ENCODE measurements around the gene POLD4.
A peak's percentile ranks its signal among the peaks of the same experiment; 100 is the strongest.
"Not testable (repeated sequence)": the region's sequence is repeated elsewhere in the genome, so short reads cannot be mapped to it uniquely, and the experiment has no call there.

Gene POLD4

GRCh38 chr11:67353317-67354074 is at the start of gene POLD4:
TSS of gene POLD4 (minus strand) at chr11:67353546. CDS start at chr11:67353399, 147 bp downstream.
- DNase-seq (ENCODE audit: low spot score), result peak; percentile 95

DNA sequence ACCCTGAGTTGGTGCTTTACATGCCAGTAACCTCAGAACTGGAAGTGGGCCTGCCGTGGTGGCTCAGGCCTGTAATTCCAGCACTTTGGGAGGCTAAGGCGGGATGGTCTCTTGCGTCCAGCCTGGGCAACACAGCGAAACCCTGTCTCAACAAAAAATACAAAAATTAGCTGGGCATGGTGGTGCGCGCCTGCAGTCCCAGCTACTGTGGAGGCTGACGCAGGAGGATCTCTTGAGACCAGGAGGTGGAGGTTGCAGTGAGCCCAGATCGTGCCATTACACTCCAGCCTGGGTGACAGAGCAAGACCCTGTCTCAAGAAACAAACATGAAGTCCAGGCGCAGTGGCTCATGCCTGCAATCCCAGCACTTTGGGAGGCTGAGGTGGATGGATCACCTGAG is 49.7 kb upstream of the POLD4 start:
- DNase-seq (ENCODE audit: low spot score), result not testable (repeated sequence)

DNA sequence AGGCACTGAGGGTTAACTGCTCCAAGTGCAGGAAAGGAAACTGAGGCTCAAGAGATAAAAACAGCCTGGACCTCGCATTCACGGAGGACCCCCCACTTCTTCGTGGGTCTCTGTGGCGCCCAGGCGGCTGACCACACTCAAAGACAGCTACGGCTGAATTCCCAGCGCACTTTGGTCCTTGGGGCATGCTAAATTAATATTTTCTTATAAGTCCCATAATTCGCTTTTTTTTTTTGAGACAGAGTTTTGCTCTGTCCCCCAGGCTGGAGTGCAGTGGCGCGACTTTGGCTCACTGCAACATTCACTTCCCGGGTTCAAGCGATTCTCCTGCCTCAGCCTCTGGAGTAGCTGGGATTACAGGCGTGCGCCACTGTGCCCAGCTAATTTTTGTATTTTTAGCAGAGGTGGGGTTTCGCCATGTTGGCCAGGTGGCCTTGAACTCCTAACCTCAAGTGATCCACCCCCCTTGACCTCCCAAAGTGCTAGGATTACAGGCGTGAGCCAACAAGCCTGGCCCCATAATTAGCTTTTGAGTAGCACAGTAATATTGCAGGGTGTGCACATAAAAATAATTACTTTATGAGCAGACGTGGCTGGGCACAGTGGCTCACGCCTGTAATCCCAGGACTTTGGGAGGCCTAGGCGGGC is 49.0 kb upstream of the POLD4 start:
- DNase-seq (ENCODE audit: low spot score), result not testable (repeated sequence)

- peak; percentile 99 for DNase-seq (ENCODE audit: low spot score)
These were observed 48.3 kb upstream of the POLD4 start, which contains the start of gene PPP1CA for GRCh38 chr11:67401495-67402191. TSS of gene PPP1CA (minus strand) at chr11:67401858. CDS start at chr11:67401782, 76 bp downstream.

GRCh38 chr11:67400942-67401494 is 47.7 kb upstream of the POLD4 start:
- DNase-seq (ENCODE audit: low spot score), result no peak

DNA sequence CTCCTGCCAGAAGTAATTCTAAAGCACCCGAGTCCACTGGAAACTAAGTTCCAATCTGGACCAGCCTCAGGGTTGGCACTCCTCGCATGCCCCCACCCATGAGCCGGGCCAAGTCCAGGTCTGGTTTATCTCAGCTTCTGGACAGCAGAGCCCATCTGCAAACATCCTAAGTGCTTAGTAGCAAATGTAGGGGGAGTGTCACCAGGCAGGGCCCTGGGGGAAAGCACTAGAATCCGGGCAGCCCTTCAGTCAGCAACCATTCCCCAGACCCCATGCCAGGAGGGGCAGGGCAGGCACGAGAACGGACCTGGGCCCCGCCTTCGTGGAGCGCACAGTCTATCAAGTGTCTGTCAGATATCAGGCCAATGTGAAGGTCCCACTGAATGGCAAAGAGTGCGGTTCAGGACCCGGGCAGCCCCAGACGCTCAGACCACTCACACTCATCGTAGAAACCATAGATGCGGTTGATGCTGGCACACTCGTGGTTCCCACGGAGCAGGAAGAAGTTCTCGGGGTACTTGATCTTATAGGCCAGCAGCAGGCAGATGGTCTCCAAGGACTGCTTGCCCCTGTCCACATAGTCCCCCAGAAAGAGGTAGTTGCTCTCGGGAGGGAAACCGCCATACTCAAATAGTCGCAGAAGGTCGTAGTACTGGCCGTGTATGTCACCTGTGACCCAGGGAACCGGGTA is 47.0 kb upstream of the POLD4 start:
- no peak for DNase-seq (ENCODE audit: low spot score)

GRCh38 chr11:67398661-67399563 is 45.6 kb upstream of the POLD4 start:
- no peak for DNase-seq (ENCODE audit: low spot score)

- no peak for DNase-seq (ENCODE audit: low spot score)
These were observed 44.8 kb upstream of the POLD4 start for GRCh38 chr11:67397986-67398660.

GRCh38 chr11:67397536-67397935 is 44.2 kb upstream of the POLD4 start:
- no peak for DNase-seq (ENCODE audit: low spot score)

DNA sequence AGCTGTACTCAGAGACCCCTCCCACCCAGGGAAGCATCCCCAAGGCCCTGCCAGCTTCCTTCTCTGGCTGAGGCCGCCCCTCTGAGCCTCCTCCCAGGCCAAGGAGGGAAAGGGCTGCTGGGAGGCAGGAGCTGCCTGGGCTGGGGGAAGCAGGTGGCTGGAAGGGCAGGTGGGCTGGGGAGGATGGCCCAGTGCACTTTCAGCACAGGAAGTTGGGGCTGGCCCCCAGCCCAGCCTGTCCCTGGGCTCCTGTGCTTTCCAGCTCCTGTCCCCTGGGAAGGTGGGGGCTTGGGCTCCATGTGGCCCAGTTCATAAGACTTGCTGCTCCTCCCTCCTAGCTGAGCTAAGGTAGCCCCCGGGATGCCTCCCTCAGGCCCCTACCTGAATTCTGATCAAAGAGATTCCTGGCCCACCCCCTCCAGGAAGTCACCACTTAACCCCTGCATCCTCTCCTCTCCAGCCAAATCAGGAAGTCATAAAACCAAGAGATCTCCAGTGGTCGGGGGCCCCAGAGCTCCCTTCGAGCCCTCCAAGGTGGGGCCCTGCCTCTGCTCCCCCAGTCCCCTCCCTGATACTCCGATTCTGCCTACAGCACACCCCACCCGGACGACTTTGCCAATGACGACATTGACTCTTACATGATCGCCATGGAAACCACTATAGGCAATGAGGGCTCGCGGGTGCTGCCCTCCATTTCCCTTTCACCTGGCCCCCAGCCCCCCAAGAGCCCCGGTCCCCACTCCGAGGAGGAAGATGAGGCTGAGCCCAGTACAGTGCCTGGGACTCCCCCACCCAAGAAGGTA is 43.4 kb upstream of the POLD4 start:
- no peak for DNase-seq (ENCODE audit: low spot score)

- no peak for DNase-seq (ENCODE audit: low spot score)
These were observed 42.9 kb upstream of the POLD4 start for GRCh38 chr11:67396259-67396581.

- no peak for DNase-seq (ENCODE audit: low spot score)
These were observed 42.4 kb upstream of the POLD4 start for GRCh38 chr11:67395555-67396258.

DNA sequence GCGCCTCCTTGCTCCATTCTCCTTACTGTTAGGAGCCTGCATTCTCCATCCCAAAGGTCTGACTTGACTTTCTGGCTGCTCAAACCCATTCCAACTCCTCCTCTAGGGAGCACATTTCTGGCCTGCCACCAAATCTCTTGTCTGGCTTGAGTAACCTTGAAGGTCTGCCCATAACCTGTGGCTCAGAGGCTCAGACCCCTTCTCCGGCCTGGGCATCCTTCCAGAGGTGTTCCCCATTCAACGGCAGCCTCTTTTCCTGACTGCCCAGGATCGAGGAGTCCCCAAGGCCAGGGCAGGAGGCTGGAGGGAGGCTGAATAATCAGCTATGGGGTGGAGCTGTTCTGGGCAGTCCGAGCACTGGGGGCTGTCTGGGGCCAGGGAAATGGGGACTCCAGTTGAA is 40.6 kb upstream of the POLD4 start:
- no peak for DNase-seq (ENCODE audit: low spot score)

- DNase-seq (ENCODE audit: low spot score), result no peak
These were observed 40.1 kb upstream of the POLD4 start for GRCh38 chr11:67393437-67393836.

GRCh38 chr11:67392183-67392715 is 38.9 kb upstream of the POLD4 start:
- peak; percentile 49 for DNase-seq (ENCODE audit: low spot score)

DNA sequence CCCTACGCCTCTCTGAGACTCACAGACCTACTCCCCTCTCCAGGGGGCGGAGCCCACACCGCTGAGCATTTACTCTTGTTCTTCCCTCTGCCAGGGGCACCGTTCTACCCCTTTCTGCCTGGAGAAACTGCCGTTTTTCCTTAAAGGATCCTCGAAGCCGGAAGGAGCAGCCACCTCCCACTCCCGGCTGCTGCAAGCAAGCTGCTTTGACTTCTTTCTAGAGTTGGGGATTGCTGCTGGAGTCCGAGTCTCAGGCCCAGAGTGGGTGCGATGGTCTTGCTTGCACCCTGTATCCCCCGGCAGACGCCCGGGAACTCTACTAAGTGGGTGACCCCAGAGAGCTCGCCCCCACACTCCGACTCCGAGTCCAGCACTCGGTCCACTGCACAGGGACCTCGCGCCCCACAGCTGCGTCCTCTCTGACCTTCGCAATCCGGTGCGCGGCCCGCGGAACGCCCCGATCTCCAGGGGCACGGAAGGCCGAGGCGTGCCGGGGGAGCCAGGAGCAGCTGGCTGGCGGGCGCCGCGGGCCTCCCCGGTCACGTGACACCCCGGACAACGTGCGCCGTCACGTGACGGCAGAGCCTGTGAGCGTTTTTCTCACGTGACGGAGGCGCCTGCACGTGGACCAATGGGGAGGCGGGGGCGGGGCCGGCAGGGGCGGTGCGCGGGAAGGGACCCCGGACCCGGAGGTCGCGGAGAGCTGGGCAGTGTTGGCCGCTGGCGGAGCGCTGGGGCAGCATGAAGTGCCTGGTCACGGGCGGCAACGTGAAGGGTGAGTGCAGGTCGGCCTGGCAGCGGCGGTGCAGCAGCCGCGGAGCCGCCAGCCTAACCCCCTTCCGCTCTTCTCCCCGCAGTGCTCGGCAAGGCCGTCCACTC is 38.2 kb upstream of the POLD4 start, which contains the start of gene RAD9A:
Gene RAD9A, plus strand, starts transcription at position 683 of the 879 bp plus-strand sequence. Its CDS starts 59 bp downstream, at position 742.
- DNase-seq (ENCODE audit: low spot score), result peak; percentile 99

DNA sequence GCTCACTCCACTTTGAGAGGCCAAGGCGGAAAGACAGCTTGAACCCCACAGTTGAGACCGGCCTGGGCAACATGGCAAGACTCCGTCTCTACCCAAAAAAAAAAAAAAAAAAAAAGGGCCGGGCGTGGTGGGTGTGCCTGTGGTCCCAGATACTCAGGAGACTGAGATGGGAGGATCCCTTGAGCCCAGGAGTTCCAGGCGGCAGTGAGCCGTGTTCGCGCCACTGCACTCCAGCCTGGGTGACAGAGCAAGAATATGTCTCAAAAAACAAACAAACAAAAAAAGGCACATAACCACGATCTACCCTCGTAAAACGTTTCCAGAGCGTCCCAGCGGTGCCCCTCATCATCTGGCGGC is 37.6 kb upstream of the POLD4 start:
- no peak for DNase-seq (ENCODE audit: low spot score)

- DNase-seq (ENCODE audit: low spot score), result peak; percentile 41
These were observed 36.1 kb upstream of the POLD4 start for GRCh38 chr11:67389477-67389876.
